TTC549 (cell line): ENCODE measurements around the gene MAP3K8.

Experiments used
- FAIRE-seq: peaks from 2 replicates; lab custom pipeline; 2012; peaks lifted over from hg19 to GRCh38; lab: Jason Lieb, UNC

Gene MAP3K8

GRCh38 chr10:30433730-30434272, at the start of gene MAP3K8:
Gene MAP3K8, plus strand, starts transcription at chr10:30434184. Its CDS starts 4,755 bp downstream, at chr10:30438939.
- FAIRE-seq: no peak

GRCh38 chr10:30384701-30385201, 49.2 kb upstream of the MAP3K8 start:
- FAIRE-seq: no peak

- FAIRE-seq: no peak
These were observed 47.0 kb upstream of the MAP3K8 start for GRCh38 chr10:30386801-30387588.

- FAIRE-seq: no peak
These were observed 46.2 kb upstream of the MAP3K8 start for GRCh38 chr10:30387646-30388243.

GRCh38 chr10:30389543-30389942, 44.4 kb upstream of the MAP3K8 start:
- no peak for FAIRE-seq

GRCh38 chr10:30390207-30390606, 43.8 kb upstream of the MAP3K8 start:
- no peak for FAIRE-seq

GRCh38 chr10:30391266-30391665, 42.7 kb upstream of the MAP3K8 start:
- FAIRE-seq: no peak

GRCh38 chr10:30392564-30392990, 41.4 kb upstream of the MAP3K8 start:
- FAIRE-seq: no peak

- no peak for FAIRE-seq
These were observed 37.7 kb upstream of the MAP3K8 start for GRCh38 chr10:30396293-30396692.

GRCh38 chr10:30396698-30397097, 37.3 kb upstream of the MAP3K8 start:
- no peak for FAIRE-seq

- FAIRE-seq: no peak
These were observed 35.8 kb upstream of the MAP3K8 start for GRCh38 chr10:30398193-30398592.

- FAIRE-seq: no peak
These were observed 35.2 kb upstream of the MAP3K8 start for GRCh38 chr10:30398788-30399187.

- FAIRE-seq: no peak
These were observed 30.5 kb upstream of the MAP3K8 start for GRCh38 chr10:30403494-30403893.

GRCh38 chr10:30404540-30404939, 29.4 kb upstream of the MAP3K8 start:
- no peak for FAIRE-seq

GRCh38 chr10:30411263-30411662, 22.7 kb upstream of the MAP3K8 start:
- no peak for FAIRE-seq

- FAIRE-seq: no peak
These were observed 21.1 kb upstream of the MAP3K8 start for GRCh38 chr10:30412901-30413300.

GRCh38 chr10:30413996-30414576, 19.9 kb upstream of the MAP3K8 start:
- peak; percentile 89 for FAIRE-seq

GRCh38 chr10:30415593-30415992, 18.4 kb upstream of the MAP3K8 start:
- FAIRE-seq: no peak

GRCh38 chr10:30417301-30417700, 16.7 kb upstream of the MAP3K8 start:
- no peak for FAIRE-seq

GRCh38 chr10:30420266-30420665, 13.7 kb upstream of the MAP3K8 start:
- FAIRE-seq: no peak

- no peak for FAIRE-seq
These were observed 13.2 kb upstream of the MAP3K8 start for GRCh38 chr10:30420766-30421165.

GRCh38 chr10:30422151-30422695, 11.8 kb upstream of the MAP3K8 start:
- FAIRE-seq: no peak
